Measurements from ENCODE around the gene FADS1.

Gene FADS1

DNA sequence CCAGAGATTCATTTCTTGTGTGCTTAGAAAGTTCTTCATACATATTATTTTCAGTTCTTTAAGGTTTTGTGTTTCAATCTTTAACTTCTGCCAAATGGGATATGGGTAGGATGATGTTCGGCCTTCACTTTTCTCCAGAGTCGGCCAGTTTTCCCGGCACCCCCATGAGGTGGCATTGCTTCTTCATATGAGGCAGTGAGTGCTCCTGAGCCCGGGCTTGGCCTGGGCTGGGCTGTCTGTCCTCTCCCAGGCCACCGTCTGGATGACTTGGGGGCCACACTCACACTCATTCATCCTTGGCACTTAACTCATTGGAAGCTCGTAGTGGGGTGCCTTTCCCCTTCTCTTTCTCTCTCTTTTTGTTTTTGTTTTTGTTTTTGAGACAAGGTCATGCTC is 35.1 kb upstream of the FADS1 start:
- H3K4me3 ChIP-seq (ENCODE audit: control insufficient read depth, low read depth, low read length), result no peak overlapping the region
- DNase-seq (ENCODE audit: low read depth), result no peak
- TF ChIP-seq, protein P1, sequence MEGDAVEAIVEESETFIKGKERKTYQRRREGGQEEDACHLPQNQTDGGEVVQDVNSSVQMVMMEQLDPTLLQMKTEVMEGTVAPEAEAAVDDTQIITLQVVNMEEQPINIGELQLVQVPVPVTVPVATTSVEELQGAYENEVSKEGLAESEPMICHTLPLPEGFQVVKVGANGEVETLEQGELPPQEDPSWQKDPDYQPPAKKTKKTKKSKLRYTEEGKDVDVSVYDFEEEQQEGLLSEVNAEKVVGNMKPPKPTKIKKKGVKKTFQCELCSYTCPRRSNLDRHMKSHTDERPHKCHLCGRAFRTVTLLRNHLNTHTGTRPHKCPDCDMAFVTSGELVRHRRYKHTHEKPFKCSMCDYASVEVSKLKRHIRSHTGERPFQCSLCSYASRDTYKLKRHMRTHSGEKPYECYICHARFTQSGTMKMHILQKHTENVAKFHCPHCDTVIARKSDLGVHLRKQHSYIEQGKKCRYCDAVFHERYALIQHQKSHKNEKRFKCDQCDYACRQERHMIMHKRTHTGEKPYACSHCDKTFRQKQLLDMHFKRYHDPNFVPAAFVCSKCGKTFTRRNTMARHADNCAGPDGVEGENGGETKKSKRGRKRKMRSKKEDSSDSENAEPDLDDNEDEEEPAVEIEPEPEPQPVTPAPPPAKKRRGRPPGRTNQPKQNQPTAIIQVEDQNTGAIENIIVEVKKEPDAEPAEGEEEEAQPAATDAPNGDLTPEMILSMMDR (conservative IDR thresholded peaks at IDR 0.05; ENCODE audit: control insufficient read depth, insufficient read depth, low read depth, low read length), result no peak

DNA sequence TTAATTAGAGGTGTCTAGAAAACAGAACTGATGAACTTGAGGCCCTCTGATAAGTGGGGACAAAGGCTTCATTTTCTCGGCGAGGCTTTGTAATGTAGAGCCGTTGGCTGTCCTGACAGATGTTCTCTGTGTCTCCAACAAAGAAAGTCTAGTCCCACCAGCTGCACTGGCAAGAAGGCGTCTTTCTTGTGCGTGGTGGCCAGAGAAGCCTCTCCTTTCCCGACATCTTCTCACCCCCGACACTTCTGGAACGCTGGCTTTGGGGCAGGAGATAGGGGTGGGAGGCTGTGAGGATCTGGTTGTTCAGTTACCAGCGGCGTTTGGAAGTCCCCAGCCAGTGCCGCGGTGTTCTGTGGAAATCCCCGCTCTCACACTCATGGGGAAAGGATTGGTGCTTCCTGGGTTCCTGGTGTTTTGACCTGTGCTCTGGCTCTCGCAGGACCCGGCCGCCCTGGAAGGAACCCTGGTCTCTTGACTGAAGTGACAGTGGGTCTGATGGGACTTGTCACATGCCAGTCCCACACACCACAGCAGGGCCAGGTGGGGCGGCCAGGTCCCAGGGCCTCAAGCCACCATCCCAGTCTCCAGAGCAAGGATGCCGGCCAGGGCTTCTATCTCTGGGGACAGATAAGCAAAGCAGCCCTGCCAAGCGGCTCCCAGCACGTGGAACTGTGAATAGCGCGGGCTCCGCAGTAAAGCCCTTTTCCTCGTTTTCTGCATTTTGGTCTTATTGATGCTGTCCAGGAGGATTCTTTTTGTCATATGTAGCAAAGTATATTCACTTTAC is 34.5 kb upstream of the FADS1 start:
- TF ChIP-seq, protein P1 (conservative IDR thresholded peaks at IDR 0.05; ENCODE audit: control insufficient read depth, insufficient read depth, low read depth, low read length), result no peak
- no peak for DNase-seq (ENCODE audit: low read depth)
- no peak overlapping the region for H3K4me3 ChIP-seq (ENCODE audit: control insufficient read depth, low read depth, low read length)

DNA sequence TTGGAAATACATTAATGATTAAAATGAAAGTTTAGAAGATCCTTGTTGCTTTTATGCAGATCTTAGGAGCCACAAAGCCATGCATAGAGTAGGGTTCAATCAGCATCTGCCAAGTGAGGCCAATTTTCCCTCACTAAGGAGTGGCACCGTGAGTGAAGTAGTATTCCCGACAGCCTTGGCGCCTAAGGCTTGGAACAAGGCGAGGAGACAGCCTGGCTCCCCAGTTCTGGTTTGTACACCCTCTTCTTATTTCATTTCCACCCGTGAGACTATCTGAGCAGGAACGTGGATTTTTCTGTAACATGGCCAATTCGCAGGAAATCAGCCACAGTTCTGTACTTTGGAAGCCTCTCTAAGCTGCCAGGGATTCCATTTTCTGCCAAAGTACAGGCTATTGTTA is 33.9 kb upstream of the FADS1 start:
- H3K4me3 ChIP-seq (ENCODE audit: control insufficient read depth, low read depth, low read length), result no peak overlapping the region
- DNase-seq (ENCODE audit: low read depth), result no peak
- TF ChIP-seq, protein P1 (conservative IDR thresholded peaks at IDR 0.05; ENCODE audit: control insufficient read depth, insufficient read depth, low read depth, low read length), result no peak

DNA sequence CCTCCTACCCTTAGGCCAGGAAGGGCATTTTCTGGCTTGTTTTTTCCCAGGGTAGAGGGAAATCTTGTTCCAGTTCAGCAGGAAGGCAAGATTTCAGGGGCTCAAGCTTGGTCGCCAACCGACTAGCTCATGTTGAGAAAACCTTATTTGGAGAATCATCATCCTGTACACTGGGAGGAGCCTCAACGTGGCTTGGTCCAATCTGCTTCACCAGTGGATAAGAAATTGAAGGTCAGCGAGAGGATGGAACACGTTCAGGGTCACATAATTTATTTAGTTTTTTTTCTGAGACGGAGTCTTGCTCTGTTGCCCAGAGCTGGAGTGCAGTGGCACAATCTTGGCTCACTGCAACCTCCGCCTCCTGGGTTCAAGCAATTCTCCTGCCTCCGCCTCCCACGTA is 31.8 kb upstream of the FADS1 start:
- DNase-seq (ENCODE audit: low read depth), result no peak
- H3K4me3 ChIP-seq (ENCODE audit: control insufficient read depth, low read depth, low read length), result no peak overlapping the region
- TF ChIP-seq, protein P1 (conservative IDR thresholded peaks at IDR 0.05; ENCODE audit: control insufficient read depth, insufficient read depth, low read depth, low read length), result no peak

DNA sequence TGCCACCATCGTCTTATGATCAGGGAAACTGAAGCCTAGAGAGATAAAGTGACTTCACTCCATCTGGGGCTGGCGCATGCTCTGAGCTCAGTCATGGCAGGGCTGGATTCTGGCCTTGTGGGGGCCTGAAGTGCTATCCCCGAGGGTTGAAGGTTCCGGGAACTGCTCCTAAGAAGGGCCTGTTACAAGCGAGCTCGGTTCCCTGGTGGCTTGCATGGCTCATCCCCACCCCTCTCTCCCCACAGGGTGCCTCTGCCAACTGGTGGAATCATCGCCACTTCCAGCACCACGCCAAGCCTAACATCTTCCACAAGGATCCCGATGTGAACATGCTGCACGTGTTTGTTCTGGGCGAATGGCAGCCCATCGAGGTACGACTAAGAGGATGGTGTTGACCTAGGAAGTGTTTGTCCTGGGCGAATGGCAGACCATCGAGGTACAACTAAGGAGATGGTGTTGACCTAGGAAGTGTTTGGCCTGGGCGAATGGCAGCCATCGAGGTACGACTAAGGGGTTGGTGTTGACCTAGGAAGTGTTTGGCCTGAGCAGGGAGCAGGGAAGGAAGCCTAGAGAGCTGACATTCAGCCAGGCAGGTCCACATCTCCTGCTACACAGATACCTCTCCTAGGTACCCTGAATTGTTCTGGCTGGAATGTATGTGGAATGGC is 31.2 kb upstream of the FADS1 start:
- TF ChIP-seq, protein P1 (conservative IDR thresholded peaks at IDR 0.05; ENCODE audit: control insufficient read depth, insufficient read depth, low read depth, low read length), result no peak
- no peak overlapping the region for H3K4me3 ChIP-seq (ENCODE audit: control insufficient read depth, low read depth, low read length)
- DNase-seq (ENCODE audit: low read depth), result no peak

DNA sequence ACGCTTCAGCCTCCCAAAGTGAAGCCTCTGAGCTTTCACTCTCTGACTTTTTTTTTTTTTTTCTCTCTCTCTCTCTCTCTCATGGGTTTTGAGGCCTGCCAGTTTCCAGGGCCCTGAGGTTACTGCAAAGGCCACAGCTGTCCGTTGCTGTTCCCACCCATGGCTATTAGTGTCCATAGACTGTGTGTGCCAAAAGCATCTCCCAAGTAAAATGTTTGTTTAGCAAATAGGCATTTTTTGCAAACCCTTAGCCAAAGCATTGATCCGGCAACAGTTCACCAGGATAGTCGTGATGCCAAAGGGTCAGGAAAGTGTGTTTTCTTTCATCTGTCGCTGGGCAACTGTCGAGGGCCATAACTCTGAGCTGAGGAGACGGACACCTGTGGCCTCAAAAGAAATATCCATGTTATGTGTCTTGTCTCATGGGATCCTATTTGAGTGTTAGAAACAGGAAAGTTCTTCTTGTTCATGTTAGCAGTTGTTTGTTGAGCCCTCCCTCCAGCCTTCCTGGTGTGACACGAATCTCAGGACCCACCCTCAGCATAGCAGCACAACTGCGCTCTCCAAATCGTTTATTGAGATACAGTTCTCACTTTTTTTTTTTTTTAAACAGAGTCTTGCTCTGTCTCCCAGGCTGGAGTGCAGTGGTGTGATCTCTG is 29.7 kb upstream of the FADS1 start:
- no peak overlapping the region for H3K4me3 ChIP-seq (ENCODE audit: control insufficient read depth, low read depth, low read length)
- TF ChIP-seq, protein P1 (conservative IDR thresholded peaks at IDR 0.05; ENCODE audit: control insufficient read depth, insufficient read depth, low read depth, low read length), result no peak
- DNase-seq (ENCODE audit: low read depth), result no peak
